COLO668 (cell line): ENCODE data around the gene BAHD1.
A peak's percentile ranks its signal among the peaks of the same experiment; 100 is the strongest.

Experiments used
- DNase-seq: peaks from one replicate; lab custom pipeline; 2025; ENCODE audit not compliant: unreplicated experiment; lab: John Stamatoyannopoulos, UW

Gene BAHD1

DNA sequence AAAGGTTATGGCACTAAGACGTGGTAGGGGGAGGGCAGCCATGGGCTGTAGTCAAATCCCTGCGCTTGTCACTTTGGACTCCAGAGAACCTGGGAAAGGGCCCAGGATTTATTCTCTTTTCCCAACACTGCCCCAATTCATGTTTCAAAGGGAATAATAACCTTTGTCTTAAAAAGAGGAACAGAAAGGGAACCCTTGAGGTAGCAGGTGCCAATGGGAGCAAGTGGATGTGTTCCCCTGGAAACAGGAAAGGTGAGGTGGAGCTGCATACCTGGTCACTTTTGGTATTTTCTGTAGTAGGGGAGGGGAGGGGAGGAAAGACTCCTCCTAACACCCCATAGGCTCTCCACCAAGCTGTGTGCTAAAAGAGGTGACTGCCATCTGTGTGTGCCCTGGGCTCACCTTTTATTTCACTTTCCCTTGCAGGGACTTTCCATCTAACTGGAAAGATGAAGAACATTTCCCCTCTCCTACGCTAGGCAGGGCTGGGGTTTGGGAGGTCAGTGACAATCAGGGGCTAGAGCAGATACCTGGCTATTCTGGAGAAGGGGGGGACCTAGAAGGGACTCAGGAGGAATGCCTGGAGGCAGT, 23.9 kb downstream of the BAHD1 start:
- DNase-seq, result no peak

DNA sequence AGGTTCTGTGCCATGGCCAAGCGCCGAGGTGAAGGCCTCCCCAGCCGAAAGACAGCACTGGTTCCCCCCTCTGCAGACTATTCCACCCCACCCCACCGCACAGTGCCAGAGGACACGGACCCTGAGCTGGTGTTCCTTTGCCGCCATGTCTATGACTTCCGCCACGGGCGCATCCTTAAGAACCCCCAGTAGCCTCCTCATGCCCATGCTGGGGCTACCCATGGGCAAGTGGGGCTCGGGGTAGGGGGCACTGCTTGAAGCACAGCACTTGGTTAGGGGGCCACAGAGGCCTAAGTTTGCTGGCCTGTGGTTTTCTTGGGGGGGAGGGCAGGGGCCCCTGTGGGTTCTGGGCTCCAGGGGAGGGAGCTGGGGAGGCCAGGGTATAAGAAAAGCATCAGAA, 25.2 kb downstream of the BAHD1 start:
- DNase-seq, result no peak

DNA sequence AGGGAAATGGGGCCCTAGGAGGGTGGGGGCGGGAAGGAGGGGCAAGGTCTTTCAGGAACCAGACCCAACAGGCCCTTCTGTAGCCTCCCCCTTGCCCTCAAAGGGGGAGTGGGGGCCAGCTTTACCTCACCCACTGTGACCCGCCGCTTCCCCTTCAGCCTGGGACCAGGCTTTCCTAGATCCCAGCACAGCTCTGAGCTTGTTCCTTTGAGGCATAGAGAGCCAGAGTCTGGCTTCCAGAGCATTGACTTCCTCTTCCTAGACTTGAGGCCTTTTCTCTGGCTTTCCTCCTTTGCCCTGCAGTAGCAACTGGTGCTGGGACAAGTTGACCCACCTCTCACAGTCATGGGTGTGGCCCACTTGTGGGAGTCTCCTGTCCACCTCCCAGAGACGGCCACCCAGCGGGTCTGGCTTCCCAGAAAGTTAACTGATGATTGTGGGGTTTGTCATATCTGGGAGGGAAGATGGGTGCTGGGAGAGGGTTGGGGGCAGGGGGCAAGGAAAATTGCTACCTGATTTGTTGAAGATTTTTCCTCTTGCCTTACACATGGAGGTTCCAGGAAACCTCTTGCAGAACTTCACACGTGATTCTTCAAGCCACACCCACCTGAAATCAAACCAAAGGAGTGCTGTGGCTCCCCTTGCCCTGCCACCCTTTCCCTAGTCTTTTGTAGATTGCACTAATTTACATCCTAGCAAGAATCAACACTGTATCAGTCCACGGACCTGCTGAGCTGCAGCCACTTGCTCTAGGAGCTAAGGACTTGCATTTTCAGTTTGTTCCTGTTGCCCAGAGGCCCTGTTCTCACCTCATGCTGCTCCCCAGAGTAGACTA, 25.9 kb downstream of the BAHD1 start:
- DNase-seq, result no peak

DNA sequence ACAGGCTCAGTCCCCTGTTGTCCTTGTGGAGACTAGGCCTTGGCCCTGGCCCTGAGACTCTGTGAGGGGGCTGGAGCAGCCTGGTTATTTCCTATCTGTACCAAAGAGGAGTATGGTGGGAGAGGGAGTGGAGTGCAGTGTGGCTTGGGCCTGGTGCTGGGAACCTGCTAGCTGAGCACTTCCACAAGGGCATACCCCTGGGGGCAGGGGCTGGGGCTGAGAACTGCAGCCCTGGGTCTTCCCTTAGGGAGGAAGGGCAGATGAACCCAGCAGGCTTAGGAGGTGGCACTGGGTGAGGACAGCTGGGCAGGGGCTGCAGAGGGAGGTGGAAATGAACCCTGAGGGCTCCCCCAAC, 26.5 kb downstream of the BAHD1 start:
- DNase-seq, result no peak

DNA sequence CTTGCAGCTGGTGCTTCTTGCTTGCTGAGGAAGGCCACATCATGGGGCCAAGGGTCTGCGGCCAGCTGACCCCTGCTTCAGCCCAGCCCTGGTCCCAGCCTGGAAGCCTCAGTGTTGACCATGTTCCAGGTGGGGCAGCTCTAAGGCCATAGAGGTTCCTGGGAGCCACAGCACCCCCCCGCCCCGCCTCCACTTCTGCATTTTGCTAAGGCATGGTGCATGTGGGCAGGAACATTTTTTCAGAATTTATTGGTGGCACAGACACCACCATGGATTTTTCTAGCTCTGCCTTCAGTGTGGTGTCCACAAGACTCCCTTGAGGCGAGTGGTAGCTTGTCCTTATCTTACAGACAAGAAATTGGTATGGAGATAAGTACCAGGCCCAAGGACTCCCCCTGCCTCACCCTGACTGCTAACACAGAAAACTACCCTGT, 28.2 kb downstream of the BAHD1 start:
- DNase-seq, result no peak

DNA sequence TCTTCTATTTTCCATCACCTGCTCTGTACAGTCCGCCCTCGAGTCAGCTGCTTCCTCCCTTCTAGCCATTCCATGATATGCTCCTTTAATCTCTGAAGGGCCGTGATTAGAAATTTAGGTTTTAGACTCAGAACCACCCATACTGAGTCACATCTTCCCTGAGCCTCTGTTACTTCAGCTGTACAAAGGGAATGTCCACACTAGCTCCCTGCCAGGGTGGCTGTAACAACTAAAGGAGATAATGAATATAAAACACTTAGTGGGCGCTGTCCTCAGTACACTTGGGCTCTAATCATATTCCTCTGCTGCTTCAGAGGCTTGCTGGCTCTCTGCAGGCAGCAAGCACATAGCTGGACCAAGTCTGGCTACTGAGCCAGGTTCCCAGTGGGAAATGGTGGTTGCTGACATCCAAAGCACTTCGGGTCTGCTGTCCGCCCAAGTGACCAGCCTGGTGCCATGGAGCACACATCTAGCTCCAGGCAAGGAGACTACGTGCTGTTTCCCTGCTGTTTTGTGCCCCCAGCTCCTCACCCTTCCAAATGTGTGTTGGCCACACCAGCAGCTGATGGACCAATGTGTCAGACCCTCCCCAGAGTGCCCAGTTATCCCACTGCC, 29.1 kb downstream of the BAHD1 start:
- no peak for DNase-seq

DNA sequence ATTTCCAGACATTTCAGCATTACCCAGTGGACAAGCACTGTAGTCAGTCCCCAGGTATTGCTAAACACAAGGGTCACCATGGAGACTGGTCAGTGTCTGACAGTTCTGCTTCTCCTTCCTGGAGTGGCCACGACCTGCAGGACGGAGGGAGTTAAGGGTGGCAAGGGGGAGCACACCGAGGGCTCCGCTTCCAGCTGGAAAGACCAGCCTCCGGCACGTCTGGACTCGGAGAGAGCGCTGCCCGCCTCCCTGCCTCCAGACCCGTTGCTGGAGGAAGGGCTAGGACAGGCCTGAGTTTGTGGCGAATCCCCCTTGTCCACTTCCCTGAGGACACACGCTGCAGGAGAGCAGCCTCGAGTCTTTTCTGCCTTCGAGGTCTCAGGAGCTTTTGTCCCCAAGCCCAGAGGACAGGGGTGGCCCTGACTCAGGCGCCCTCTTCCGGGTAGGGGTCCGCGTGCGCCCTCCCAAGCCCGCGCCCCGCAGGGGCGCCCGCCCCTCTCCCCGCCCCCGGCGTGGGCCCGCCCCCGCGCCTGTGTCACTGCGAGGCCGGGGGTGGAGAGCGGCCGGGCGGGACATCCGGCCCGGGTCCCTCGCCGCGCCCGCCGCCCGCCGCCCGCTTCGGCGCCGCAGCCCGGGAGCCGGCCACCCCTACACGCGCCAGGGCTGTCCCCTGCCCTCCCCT, 29.8 kb downstream of the BAHD1 start, which contains the start of gene CHST14:
TSS of gene CHST14 (plus strand) at position 562 of the 682 bp plus-strand sequence. CDS start 230 bp downstream, outside the sequence.
- DNase-seq, result peak; percentile 72

DNA sequence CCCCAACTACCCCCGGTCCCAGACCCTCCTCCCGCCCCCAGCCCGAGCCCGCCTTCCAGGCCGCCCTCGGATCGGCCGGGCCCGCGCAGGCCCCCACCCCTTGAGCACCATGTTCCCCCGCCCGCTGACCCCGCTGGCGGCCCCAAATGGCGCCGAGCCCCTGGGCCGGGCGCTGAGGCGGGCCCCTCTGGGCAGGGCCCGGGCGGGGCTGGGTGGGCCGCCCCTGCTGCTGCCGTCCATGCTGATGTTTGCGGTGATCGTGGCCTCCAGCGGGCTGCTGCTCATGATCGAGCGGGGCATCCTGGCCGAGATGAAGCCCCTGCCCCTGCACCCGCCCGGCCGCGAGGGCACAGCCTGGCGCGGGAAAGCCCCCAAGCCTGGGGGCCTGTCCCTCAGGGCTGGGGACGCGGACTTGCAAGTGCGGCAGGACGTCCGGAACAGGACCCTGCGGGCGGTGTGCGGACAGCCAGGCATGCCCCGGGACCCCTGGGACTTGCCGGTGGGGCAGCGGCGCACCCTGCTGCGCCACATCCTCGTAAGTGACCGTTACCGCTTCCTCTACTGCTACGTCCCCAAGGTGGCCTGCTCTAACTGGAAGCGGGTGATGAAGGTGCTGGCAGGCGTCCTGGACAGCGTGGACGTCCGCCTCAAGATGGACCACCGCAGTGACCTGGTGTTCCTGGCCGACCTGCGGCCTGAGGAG, 30.5 kb downstream of the BAHD1 start:
- DNase-seq, result no peak

DNA sequence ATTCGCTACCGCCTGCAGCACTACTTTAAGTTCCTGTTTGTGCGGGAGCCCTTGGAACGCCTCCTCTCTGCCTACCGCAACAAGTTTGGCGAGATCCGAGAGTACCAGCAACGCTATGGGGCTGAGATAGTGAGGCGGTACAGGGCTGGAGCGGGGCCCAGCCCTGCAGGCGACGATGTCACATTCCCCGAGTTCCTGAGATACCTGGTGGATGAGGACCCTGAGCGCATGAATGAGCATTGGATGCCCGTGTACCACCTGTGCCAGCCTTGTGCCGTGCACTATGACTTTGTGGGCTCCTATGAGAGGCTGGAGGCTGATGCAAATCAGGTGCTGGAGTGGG, 31.0 kb downstream of the BAHD1 start:
- DNase-seq, result no peak

DNA sequence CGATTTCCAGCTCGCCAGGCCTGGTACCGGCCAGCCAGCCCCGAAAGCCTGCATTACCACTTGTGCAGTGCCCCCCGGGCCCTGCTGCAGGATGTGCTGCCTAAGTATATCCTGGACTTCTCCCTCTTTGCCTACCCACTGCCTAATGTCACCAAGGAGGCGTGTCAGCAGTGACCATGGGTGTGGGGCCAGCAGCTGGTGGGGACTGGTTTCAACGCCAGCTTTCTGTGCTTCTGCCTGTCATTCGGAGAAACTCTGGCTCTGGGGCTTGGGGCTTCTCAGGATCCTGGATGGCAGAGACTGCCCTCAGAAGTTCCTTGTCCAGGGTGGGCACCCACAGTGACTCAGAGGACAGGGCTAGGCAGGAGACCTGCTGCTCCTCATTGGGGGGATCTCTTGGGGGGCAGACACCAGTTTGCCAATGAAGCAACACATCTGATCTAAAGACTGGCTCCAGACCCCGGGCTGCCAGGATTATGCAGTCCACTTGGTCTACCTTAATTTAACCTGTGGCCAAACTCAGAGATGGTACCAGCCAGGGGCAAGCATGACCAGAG, 31.5 kb downstream of the BAHD1 start:
- no peak for DNase-seq

DNA sequence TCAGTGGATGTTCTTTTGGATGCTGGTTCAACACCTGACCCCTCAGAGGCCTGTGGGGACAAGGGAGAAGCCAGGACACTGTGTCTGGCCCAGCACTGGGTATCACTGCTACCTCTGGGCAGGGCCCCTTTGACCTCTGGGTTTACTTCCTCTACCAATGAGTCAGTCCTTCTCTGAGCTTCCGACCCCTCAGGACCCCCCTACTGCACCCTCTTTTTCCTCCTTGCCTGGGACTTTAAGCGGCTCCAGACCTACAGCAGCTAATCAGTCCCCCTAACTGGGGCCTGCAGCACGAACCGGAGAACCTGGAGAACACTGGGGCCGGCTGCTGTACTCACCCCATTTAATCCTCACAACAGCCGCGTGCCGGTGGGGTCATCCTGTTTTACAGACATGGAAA, 33.8 kb downstream of the BAHD1 start:
- DNase-seq, result no peak

DNA sequence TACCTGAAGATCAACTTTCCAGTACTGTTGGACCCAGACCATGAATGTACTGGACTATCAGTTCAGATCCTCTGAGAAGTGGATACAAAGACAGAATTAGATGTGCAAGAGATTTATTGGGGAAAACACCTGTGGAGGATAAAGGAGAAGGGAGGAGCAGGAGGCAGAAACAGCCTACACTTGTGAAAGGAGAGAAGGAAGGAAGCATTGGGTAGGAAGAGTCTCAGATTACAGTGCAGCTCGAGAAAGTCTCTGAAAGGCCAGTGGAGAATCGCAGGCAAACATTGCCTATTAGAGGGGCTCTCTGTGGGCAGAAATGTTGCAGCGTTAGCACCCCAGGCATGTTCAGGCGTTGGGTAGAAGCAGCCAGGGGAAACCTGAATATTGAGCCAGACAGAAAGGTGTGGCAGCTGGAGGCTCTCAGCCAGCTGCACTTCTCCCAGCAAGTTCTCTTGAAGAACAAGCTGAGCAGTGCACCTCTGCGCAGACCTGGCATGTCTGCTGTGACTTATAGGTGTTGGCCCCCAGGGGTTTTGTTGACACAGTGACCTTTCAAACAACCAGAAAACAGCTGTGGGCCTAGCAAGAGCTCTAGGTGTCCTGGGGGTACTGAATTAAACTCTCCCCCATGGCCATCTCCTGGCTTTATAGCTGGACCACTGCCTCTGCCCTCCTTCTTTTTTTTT, 37.0 kb downstream of the BAHD1 start:
- no peak for DNase-seq

DNA sequence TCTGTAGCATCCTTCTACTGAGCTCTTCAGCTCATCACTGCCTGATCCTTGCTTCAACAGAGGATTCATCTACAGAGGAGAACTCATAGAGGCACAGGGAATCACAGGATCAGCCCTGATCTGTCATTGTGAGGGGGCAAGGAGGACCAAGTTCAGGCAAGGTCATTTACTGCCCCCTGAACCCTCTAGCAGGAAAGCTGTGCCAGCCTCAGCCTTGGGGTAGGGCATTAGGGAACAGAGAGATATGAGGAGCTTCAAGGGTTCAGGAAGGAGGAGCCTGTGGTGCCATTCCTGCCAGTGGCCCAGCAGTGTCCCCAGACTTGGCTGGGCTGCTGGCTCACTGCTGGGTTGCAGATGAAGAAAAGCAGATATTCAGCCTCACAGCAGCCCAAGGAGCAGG, 38.3 kb downstream of the BAHD1 start:
- DNase-seq, result no peak

DNA sequence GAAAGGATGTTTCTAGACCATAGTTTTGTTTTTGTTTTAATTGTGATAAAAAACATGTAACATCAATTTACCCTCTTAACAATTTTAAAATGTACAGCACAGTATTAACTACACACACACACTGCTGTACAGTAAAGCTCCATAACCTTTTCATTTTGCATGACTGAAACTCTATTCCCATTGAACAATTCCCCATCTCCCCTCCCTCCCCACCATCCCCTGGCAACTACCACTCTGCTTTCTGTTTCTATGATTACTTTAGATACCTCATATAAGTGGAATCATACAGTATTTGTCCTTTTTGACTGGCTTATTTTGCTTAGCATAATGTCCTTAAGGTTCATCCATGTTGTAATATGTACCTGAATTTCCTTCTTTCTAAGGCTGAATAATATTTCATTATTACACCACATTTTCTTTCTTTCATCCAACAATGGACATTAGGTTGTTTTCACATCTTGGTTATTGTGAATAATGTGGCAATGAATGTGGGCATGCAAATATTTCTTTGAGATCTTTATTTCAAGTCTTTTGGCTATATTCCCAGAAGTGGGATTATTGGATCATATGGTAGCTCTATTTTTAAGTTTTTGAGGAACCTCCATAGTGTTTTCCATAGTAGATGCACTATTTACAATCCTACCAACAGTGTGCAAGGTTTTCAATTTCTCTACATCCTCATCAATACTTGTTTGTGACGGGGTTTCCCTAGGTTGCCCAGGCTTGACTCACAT, 40.8 kb downstream of the BAHD1 start:
- no peak for DNase-seq

DNA sequence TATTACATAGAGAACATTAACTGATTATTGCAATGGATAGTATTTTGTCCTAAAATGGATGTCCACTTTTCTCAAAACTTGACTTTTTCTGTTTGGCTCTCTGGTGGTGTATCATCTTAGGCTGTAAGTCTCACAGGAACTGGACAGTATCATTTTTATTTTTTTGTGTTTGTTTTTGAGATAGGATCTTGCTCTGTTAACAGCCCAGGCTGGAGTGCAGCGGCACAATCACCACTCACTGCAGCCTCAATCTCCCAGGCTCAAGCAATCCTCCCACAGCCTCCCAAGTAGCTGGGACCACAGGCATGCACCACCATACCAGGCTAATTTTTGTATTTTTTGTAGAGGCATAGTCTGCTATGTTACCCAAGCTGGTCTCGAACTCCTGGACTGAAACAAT, 43.2 kb downstream of the BAHD1 start:
- DNase-seq, result no peak

DNA sequence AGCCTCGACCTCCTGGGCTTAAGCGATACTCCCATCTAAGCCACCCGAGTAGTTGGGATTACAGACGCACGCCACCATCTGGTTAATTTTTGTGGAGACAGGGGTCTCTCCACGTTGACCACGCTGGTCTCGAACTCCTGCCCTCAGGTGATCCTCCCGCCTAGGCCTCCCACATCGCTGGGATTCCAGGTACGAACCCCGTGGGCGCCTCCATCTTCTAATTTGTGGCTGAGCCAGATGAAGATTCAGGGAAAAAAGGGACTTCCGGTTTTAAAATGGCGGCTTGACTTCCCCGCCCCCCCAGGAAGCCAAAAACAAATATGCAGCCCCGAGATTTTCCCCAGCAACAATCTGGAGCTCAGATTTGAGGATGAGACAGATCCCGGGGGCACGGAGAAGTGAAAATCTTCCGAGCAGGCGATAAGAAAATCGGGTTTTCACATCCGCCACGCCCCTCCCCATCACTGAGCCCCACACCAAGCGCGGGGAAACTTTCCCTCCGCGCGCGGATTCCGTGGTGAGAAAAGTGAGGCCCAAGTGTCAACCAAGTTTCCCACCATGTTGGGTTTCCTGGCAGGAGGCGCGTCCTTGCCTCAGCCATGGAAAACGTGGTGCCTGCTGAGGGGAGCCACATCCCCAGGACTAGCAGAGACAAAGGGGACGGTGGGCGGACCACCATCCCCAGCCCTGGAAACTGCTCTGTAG, 45.5 kb downstream of the BAHD1 start:
- DNase-seq, result no peak

DNA sequence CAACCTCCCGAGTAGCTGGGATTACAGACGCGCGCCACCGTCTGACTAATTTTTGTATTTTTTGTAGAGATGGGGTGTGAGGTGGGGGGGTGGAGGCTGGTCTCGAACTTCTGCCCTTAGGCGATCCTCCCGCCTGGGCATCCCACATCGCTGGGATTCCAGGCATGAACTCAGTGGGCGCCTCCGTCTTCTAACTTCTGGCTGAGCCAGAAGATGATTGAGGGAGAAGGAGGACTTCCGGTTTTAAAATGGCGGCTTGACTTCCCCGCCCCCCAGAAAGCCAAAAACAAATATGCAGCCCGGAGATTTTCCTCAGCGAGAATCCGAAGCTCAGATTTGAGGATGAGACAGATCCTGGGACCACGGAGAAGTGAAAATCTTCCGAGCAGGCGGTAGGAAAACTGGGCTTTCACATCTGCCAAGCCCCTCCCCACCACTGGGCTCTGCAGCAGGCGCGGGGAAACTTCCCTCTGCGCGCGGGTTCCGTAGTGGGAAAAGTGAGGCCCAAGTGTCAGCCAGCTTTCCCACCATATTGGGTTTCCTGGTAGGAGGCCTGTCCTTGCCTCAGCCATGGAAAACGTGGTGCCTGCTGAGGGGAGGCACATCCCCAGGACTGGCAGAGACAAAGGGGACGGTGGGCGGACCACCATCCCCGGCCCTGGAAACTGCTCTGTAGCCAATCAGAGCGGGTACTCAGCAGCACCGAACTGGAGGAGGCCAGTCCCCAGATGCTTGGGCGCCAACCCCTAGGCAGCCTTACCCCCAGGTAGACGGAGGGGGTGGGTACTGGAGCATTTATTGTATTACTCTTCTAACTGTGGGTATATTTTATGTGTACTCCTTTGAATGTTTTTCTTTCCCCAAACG, 47.3 kb downstream of the BAHD1 start:
- DNase-seq, result no peak
